GM12874 (cell line): ENCODE data around the gene GJB4.

Experiments used
- CTCF ChIP-seq: IDR thresholded peaks from 2 replicates; pipeline ENCODE4 v1.5.1; 2011; ENCODE audit warnings: low read depth, mild to moderate bottlenecking, control low read depth, low read length, moderate library complexity; ENCODE audit not compliant: insufficient read depth

The GJB4 gene

GRCh38 chr1:34742667-34743270 lies 16.8 kb upstream of the GJB4 start:
- peak; percentile 99 for TF ChIP-seq CTCF

- TF ChIP-seq CTCF = no peak
Observed at GRCh38 chr1:34743775-34744174, 15.8 kb upstream of the GJB4 start.

- no peak for TF ChIP-seq CTCF
Observed at GRCh38 chr1:34744851-34745250, 14.7 kb upstream of the GJB4 start.

GRCh38 chr1:34745666-34746065 lies 13.9 kb upstream of the GJB4 start:
- no peak for TF ChIP-seq CTCF

GRCh38 chr1:34746101-34746500 lies 13.4 kb upstream of the GJB4 start:
- no peak for TF ChIP-seq CTCF

- TF ChIP-seq CTCF = no peak
Observed at GRCh38 chr1:34746785-34747637, 12.5 kb upstream of the GJB4 start.

- TF ChIP-seq CTCF = no peak
Observed at GRCh38 chr1:34747638-34747941, 11.9 kb upstream of the GJB4 start.
